Measurements from ENCODE around the gene CLSTN3. TPM values are rescaled to one million over a fixed set of nuclear protein-coding genes. Genes with fewer than 3 reads are reported as not detected.

CLSTN3 gene
- total and polyA plus RNA-seq, 2 donors (not counting 3 experiments of a cell fraction or from before 2014, with no cell fraction given) = 27.8 to 45.9 TPM

- BruUV-seq (replicated peaks) = no TSS peak
- dilution Hi-C loops (cut with MboI; ENCODE audit: extremely low pct_ligation_motif_present, low sequenced_read_pairs) = no loop called here
- CTCF ChIA-PET = interaction anchor here (0.7 to 2.2 kb wide), 4 partner anchors 11 to 22 kb away, joined by 3 to 9 read pairs (median 6); partner anchors contain the start of gene C1RL
- peak overlapping the region; percentile 81 to 85 (median 83) for H3K4me3 ChIP-seq (replicated peaks in 1 of 3; ENCODE audit: insufficient read depth in 1 of 3, low read depth in 1 of 3, low read length in 3 of 3)
- peaks cover 22% of the 10 kb centered on the region for H3K4me1 ChIP-seq (ENCODE audit: control insufficient read depth, extremely low read depth, insufficient read depth, low read length)
- no peak overlapping the region for H3K27ac ChIP-seq (ENCODE audit: insufficient read depth, low read depth, low read length)
- POLR2A ChIA-PET = no interaction called here
- DNase-seq (ENCODE audit: low read depth, low spot score) (peak; percentile 20), FAIRE-seq (peak; percentile 67)
- H3K36me3 ChIP-seq (ENCODE audit: control insufficient read depth in 2 of 2, extremely low read depth in 1 of 2, insufficient read depth in 2 of 2, low read length in 2 of 2) = peaks cover 0 to 3% of the 10 kb centered on the region in 2 experiments
- H3K9ac ChIP-seq (replicated peaks; ENCODE audit: extremely low read depth, insufficient read depth, low read length) = peak overlapping the region; percentile 74
- TF ChIP-seq POLR2AphosphoS5 (IDR thresholded peaks at IDR 0.05; ENCODE audit: insufficient read depth, low read depth, low read length) (no peak), EZH2 (IDR thresholded peaks at IDR 0.05; ENCODE audit: borderline replicate concordance, low read depth, low read length, severe bottlenecking) (peak; percentile 31), JUN (IDR thresholded peaks at IDR 0.05; ENCODE audit: borderline replicate concordance, insufficient read depth, insufficient read length, low read depth) (no peak)
- intact Hi-C loops (cut with micrococcal nuclease) = no loop called here
- H3K79me2 ChIP-seq (ENCODE audit: control insufficient read depth, insufficient read depth, low read length) = no peaks in the 10 kb centered on the region
- no peaks in the 10 kb centered on the region for H3K9me1 ChIP-seq (replicated peaks; ENCODE audit: control insufficient read depth, extremely low read depth, insufficient read depth, low read length)
- no peaks in the 10 kb centered on the region for H3K27me3 ChIP-seq (ENCODE audit: control insufficient read depth in 2 of 2, insufficient read depth in 2 of 2, low read length in 2 of 2)
- H3K9me3 ChIP-seq (replicated peaks; ENCODE audit: control insufficient read depth, insufficient read depth, low read length) = no peaks in the 10 kb centered on the region
- peak overlapping the region; percentile 99 for H2AFZ ChIP-seq (ENCODE audit: low read depth, low read length)
- no peaks in the 10 kb centered on the region for H4K20me1 ChIP-seq (replicated peaks; ENCODE audit: control insufficient read depth, extremely low read depth, insufficient read depth, low read length)
- H3K4me2 ChIP-seq (ENCODE audit: insufficient read depth, low read length) = peak overlapping the region; percentile 92
Observed at GRCh38 chr12:7130701-7131501, 730 bp downstream of the CLSTN3 start.

- FAIRE-seq = no peak
- H3K9me3 ChIP-seq (replicated peaks; ENCODE audit: control insufficient read depth, insufficient read depth, low read length) = no peaks in the 10 kb centered on the region
- peak overlapping the region in 2 of 3 experiments; percentile 81 to 83 for H3K4me3 ChIP-seq (replicated peaks in 1 of 3; ENCODE audit: insufficient read depth in 1 of 3, low read depth in 1 of 3, low read length in 3 of 3)
- H3K27me3 ChIP-seq (ENCODE audit: control insufficient read depth in 2 of 2, insufficient read depth in 2 of 2, low read length in 2 of 2) = no peaks in the 10 kb centered on the region
- H3K9me1 ChIP-seq (replicated peaks; ENCODE audit: control insufficient read depth, extremely low read depth, insufficient read depth, low read length) = no peaks in the 10 kb centered on the region
- TF ChIP-seq MYC (IDR thresholded peaks at IDR 0.05; ENCODE audit: low read depth, low read length) (no peak), JUN (IDR thresholded peaks at IDR 0.05; ENCODE audit: borderline replicate concordance, insufficient read depth, insufficient read length, low read depth) (no peak), POLR2AphosphoS5 (IDR thresholded peaks at IDR 0.05; ENCODE audit: insufficient read depth, low read depth, low read length) (no peak), POLR2A (IDR thresholded peaks at IDR 0.05; ENCODE audit: low read depth, low read length) (no peak), EZH2 (IDR thresholded peaks at IDR 0.05; ENCODE audit: borderline replicate concordance, low read depth, low read length, severe bottlenecking) (no peak), CTCF (IDR thresholded peaks at IDR 0.05; ENCODE audit: extremely low read depth in 1 of 2, insufficient read depth in 1 of 2, low read depth in 1 of 2, low read length in 2 of 2) (no peak), GATA2 (IDR thresholded peaks at IDR 0.05; ENCODE audit: insufficient read depth, insufficient read length, low read depth, low read length) (no peak), FOS (IDR thresholded peaks at IDR 0.05; ENCODE audit: borderline replicate concordance, insufficient read depth, low read length) (no peak), MAX (IDR thresholded peaks at IDR 0.05; ENCODE audit: insufficient read depth, insufficient read length) (no peak)
- no TSS peak for BruUV-seq (replicated peaks)
- DNase-seq (ENCODE audit: low read depth, low spot score) = no peak
- no peak overlapping the region for H3K9ac ChIP-seq (replicated peaks; ENCODE audit: extremely low read depth, insufficient read depth, low read length)
- POLR2A ChIA-PET = no interaction called here
- H4K20me1 ChIP-seq (replicated peaks; ENCODE audit: control insufficient read depth, extremely low read depth, insufficient read depth, low read length) = no peaks in the 10 kb centered on the region
- dilution Hi-C loops (cut with MboI; ENCODE audit: extremely low pct_ligation_motif_present, low sequenced_read_pairs) (no loop called here), intact Hi-C loops (cut with micrococcal nuclease) (no loop called here)
- H3K4me2 ChIP-seq (ENCODE audit: insufficient read depth, low read length) = peak overlapping the region; percentile 92
- peaks cover 22% of the 10 kb centered on the region for H3K4me1 ChIP-seq (ENCODE audit: control insufficient read depth, extremely low read depth, insufficient read depth, low read length)
- H3K36me3 ChIP-seq (ENCODE audit: control insufficient read depth in 2 of 2, extremely low read depth in 1 of 2, insufficient read depth in 2 of 2, low read length in 2 of 2) = peaks cover 2 to 6% of the 10 kb centered on the region in 2 experiments
- H3K79me2 ChIP-seq (ENCODE audit: control insufficient read depth, insufficient read depth, low read length) = no peaks in the 10 kb centered on the region
- no peak overlapping the region for H3K27ac ChIP-seq (ENCODE audit: insufficient read depth, low read depth, low read length)
- CTCF ChIA-PET = interaction anchor here (0.7 to 2.2 kb wide), 4 partner anchors 10 to 23 kb away, joined by 3 to 9 read pairs (median 6); partner anchors contain the start of gene C1RL
- H2AFZ ChIP-seq (ENCODE audit: low read depth, low read length) = peak overlapping the region; percentile 99
Observed at GRCh38 chr12:7131502-7131866, 1.3 kb downstream of the CLSTN3 start.

Measured in endothelial cell of umbilical vein (primary cell).